Measurements from ENCODE around the gene ZIM2. TPM values are rescaled to one million over a fixed set of nuclear protein-coding genes. Genes with fewer than 3 reads are reported as not detected.

ZIM2 gene
- not detected in 2 replicates for total RNA-seq

GRCh38 chr19:56840451-56841192 is at the start of gene ZIM2, which contains the start of gene PEG3:
TSS of gene ZIM2 (minus strand) at chr19:56840726. CDS start at chr19:56824277, 16,449 bp downstream.
TSS of gene PEG3 (minus strand) at chr19:56840726. CDS start at chr19:56824655, 16,071 bp downstream.

Other genes with a start within 250 kb of the ZIM2 start
- gene ZNF71, start 245.4 kb downstream of the ZIM2 start, total RNA-seq, result 3.5 and 4.4 TPM in 2 replicates
- 0.18 TPM in 1 of 2 replicates, not detected in the other for gene SMIM17, start 197.6 kb downstream of the ZIM2 start, total RNA-seq
- not detected in 2 replicates for gene ZNF835, start 169.0 kb downstream of the ZIM2 start, total RNA-seq
- gene PEG3, start within 50 bp of the ZIM2 start, total RNA-seq, result 0.29 TPM in 1 of 2 replicates, not detected in the other